Left kidney (tissue), 1 donor: ENCODE results near the gene NAAA. TPM values are rescaled to one million over a fixed set of nuclear protein-coding genes. Genes with fewer than 3 reads are reported as not detected.

Source experiments
- polyA plus RNA-seq: library from polyadenylated mRNA; unstranded; fragments of 120-200 nt; gene quantifications from one replicate; pipeline ENCODE4 v1.2.1, GENCODE V29; 2013; ENCODE audit not compliant: insufficient read length

The NAAA gene
- polyA plus RNA-seq, 1 donor: 23.4 TPM

Other genes with a start within 250 kb of the NAAA start
- 99.3 TPM for gene USO1, start 216.4 kb downstream of the NAAA start, polyA plus RNA-seq
- 0.58 TPM for gene PPEF2, start 38.6 kb downstream of the NAAA start, polyA plus RNA-seq
- 51.1 TPM for gene SDAD1, start 49.9 kb upstream of the NAAA start, polyA plus RNA-seq
- 0.12 TPM for gene CXCL9, start 66.5 kb upstream of the NAAA start, polyA plus RNA-seq
- 0.93 TPM for gene CXCL10, start 82.5 kb upstream of the NAAA start, polyA plus RNA-seq
- gene CXCL11, start 95.1 kb upstream of the NAAA start, polyA plus RNA-seq: not detected
- 0.42 TPM for gene ART3, start 133.7 kb upstream of the NAAA start, polyA plus RNA-seq
- gene NUP54, start 207.4 kb upstream of the NAAA start, polyA plus RNA-seq: 93.6 TPM